Testis (tissue), 5 donors: Measurements from ENCODE around the gene DNASE1. TPM values are rescaled to one million over a fixed set of nuclear protein-coding genes. Genes with fewer than 3 reads are reported as not detected.
A peak's percentile ranks its signal among the peaks of the same experiment; 100 is the strongest.

ENCODE experiments used
- DNase-seq: peaks from one replicate; pipeline ENCODE4 v3.0.0-alpha.2; 2019
- H3K27ac ChIP-seq, 2 donors: fragments of 200-600 bp; sonication (generic); one replicate each; pipeline ENCODE4 v1.5.1; 2019
- H3K27me3 ChIP-seq: fragments of 200-600 bp; sonication (generic); one replicate; pipeline ENCODE4 v1.5.1; 2019
- H3K36me3 ChIP-seq: fragments of 200-600 bp; sonication (generic); one replicate; pipeline ENCODE4 v1.5.1; 2017; ENCODE audit warnings: low read depth; ENCODE audit errors: missing control alignments
- H3K4me1 ChIP-seq: fragments of 200-600 bp; sonication (generic); one replicate; pipeline ENCODE4 v1.5.1; 2019
- H3K4me3 ChIP-seq, 2 donors: fragments of 200-600 bp; sonication (generic); one replicate each; pipeline ENCODE4 v1.5.1; 2017 to 2019
- H3K9me3 ChIP-seq: fragments of 200-600 bp; sonication (generic); one replicate; pipeline ENCODE4 v1.5.1; 2017
- POLR2A ChIP-seq: fragments of 450-650 bp; IDR thresholded peaks from one replicate; pipeline ENCODE4 v1.6.1; 2017; ENCODE audit warnings: antibody characterized with exemption, mild to moderate bottlenecking, moderate library complexity
- WGBS, 2 donors: methylation state at CpG; one replicate each; pipeline ENCODE4 v1.1.5; 2018; 5-methylcytosine and 5-hydroxymethylcytosine counted together
- intact Hi-C: fragments of 100-400 bp; cut with DNase I; formaldehyde crosslinking; loops from one replicate; pipeline ENCODE4 v1.15.1; 2023; ENCODE audit warnings: low total_unique reads
- long read RNA-seq, 2 donors: transcript quantifications; one replicate each; lab custom pipeline, GENCODE V29; 2026
- polyA plus RNA-seq: library from polyadenylated mRNA; stranded (reverse); fragments of 350-450 nt; fragmentation: Illumina TruSeq; extraction: RNeasy Lipid Tissue Mini Kit (QIAGEN cat#74804); gene quantifications from one replicate; pipeline ENCODE4 v1.2.3, GENCODE V29; 2014; ENCODE audit warnings: low read depth, low replicate concordance; ENCODE audit not compliant: insufficient read depth
- total RNA-seq, 2 donors: library from RNA; depleted of rRNA; stranded (reverse); fragments of >200 nt; gene quantifications; one replicate each; pipeline ENCODE4 v1.2.3, GENCODE V29; 2016
- TF ChIP-seq, protein P1 (sequence below), 3 experiments: fragments of 450-650 bp in 2 of 3; fragments of 200-600 bp in 1 of 3; sonication (generic) in 1 of 3; IDR thresholded peaks; one replicate each; pipeline ENCODE4 v1.5.1; 2016 to 2019; ENCODE audit warnings: antibody characterized with exemption in 3 of 3, mild to moderate bottlenecking in 2 of 3, moderate library complexity in 1 of 3

DNASE1 gene, protein sequence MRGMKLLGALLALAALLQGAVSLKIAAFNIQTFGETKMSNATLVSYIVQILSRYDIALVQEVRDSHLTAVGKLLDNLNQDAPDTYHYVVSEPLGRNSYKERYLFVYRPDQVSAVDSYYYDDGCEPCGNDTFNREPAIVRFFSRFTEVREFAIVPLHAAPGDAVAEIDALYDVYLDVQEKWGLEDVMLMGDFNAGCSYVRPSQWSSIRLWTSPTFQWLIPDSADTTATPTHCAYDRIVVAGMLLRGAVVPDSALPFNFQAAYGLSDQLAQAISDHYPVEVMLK
- total RNA-seq (10 to 100 TPM; 54.0 to 54.5 TPM), polyA plus RNA-seq (25.9 TPM)
- long read RNA-seq, donor 1, partial matches to known transcripts, result 56 of 117 reads
- long read RNA-seq, donor 1, other reads (novel, unspliced or antisense), result 61 of 117 reads
- long read RNA-seq, donor 2, partial matches to known transcripts, result 28 of 47 reads
- long read RNA-seq, donor 2, other reads (novel, unspliced or antisense), result 17 of 47 reads

- H3K27me3 ChIP-seq, result no peaks in the 10 kb centered on the region
- 57 to 63% methylated on average over 13 to 14 of the region's 14 CpGs for WGBS, 2 donors
- no peaks in the 10 kb centered on the region for H3K36me3 ChIP-seq
- no peaks in the 10 kb centered on the region for H3K4me1 ChIP-seq
- TF ChIP-seq, protein P1, sequence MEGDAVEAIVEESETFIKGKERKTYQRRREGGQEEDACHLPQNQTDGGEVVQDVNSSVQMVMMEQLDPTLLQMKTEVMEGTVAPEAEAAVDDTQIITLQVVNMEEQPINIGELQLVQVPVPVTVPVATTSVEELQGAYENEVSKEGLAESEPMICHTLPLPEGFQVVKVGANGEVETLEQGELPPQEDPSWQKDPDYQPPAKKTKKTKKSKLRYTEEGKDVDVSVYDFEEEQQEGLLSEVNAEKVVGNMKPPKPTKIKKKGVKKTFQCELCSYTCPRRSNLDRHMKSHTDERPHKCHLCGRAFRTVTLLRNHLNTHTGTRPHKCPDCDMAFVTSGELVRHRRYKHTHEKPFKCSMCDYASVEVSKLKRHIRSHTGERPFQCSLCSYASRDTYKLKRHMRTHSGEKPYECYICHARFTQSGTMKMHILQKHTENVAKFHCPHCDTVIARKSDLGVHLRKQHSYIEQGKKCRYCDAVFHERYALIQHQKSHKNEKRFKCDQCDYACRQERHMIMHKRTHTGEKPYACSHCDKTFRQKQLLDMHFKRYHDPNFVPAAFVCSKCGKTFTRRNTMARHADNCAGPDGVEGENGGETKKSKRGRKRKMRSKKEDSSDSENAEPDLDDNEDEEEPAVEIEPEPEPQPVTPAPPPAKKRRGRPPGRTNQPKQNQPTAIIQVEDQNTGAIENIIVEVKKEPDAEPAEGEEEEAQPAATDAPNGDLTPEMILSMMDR (IDR thresholded peaks at IDR 0.05), result peak; percentile 46 to 66 (median 57)
- TF ChIP-seq POLR2A, result no peak
- no peaks in the 10 kb centered on the region for H3K9me3 ChIP-seq
- peak; percentile 74 for DNase-seq
- no peak within 1 kb of the TSS for H3K4me3 ChIP-seq
- intact Hi-C loops, result no loop called here
- H3K27ac ChIP-seq, result no peak within 1 kb of the TSS
These were observed at the start of gene DNASE1 for GRCh38 chr16:3654249-3654991. TSS of gene DNASE1 (plus strand) at chr16:3654691. CDS start at chr16:3655374, 683 bp downstream.

GRCh38 chr16:3606441-3606840, 48.0 kb upstream of the DNASE1 start:
- WGBS, 2 donors, result 85 to 87% methylated on average over 11 of the region's 11 CpGs
- H3K27me3 ChIP-seq, result no peaks in the 10 kb centered on the region
- H3K36me3 ChIP-seq, result no peaks in the 10 kb centered on the region
- intact Hi-C loops, result no loop called here
- no peaks in the 10 kb centered on the region for H3K9me3 ChIP-seq
- H3K4me3 ChIP-seq, result no peak overlapping the region
- TF ChIP-seq, protein P1 (IDR thresholded peaks at IDR 0.05), result no peak
- TF ChIP-seq POLR2A, result no peak
- no peak overlapping the region for H3K27ac ChIP-seq
- peaks cover 5% of the 10 kb centered on the region for H3K4me1 ChIP-seq
- no peak for DNase-seq

DNA sequence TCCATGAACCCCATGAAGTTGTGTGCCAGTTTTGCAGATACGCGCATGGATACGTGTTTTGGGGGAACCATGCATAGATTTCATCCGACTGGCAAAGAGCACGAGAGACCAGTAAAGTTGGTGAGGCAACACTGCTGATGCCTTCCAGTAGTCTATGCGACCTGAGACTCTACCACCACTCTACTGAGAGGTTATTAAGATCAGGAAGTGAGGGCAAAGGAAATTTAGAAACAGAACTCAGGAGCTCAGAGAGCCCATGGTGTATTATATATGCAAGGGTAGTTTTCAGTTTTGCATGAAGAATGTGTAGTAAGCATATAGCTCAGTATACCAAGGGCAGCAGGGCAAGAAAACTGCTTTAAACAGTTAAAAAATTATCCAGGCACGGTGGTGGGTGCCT, 47.3 kb upstream of the DNASE1 start:
- DNase-seq, result no peak
- H3K4me1 ChIP-seq, result peaks cover 5% of the 10 kb centered on the region
- intact Hi-C loops, result no loop called here
- H3K4me3 ChIP-seq, result no peak overlapping the region
- H3K27ac ChIP-seq, result no peak overlapping the region
- H3K36me3 ChIP-seq, result no peaks in the 10 kb centered on the region
- no peak for TF ChIP-seq POLR2A
- TF ChIP-seq, protein P1 (IDR thresholded peaks at IDR 0.05), result no peak
- H3K27me3 ChIP-seq, result no peaks in the 10 kb centered on the region
- no peaks in the 10 kb centered on the region for H3K9me3 ChIP-seq
- WGBS, 2 donors, result 90 to 94% methylated on average over 7 of the region's 7 CpGs

GRCh38 chr16:3607634-3608033, 46.9 kb upstream of the DNASE1 start:
- WGBS, 2 donors, result 84 to 92% methylated on average over 2 of the region's 2 CpGs

More at GRCh38 chr16:3607634-3608033, 46.9 kb upstream of the DNASE1 start:
- intact Hi-C loops, result no loop called here
- TF ChIP-seq, protein P1 (IDR thresholded peaks at IDR 0.05), result no peak
- no peak for TF ChIP-seq POLR2A
- Histone ChIP-seq H3K27ac (no peak overlapping the region), H3K4me3 (no peak overlapping the region), H3K36me3 (no peaks in the 10 kb centered on the region), H3K27me3 (no peaks in the 10 kb centered on the region), H3K4me1 (peaks cover 5% of the 10 kb centered on the region), H3K9me3 (no peaks in the 10 kb centered on the region)
- no peak for DNase-seq
